GM18909 (cell line): ENCODE data around the gene AHNAK2.

Experiments used
- ATAC-seq: cut with Tn5 transposase; IDR thresholded peaks from one replicate; pipeline ENCODE4 v1.9.1; 2021; ENCODE audit warnings: mild to moderate bottlenecking; ENCODE audit not compliant: unreplicated experiment, poor library complexity

AHNAK2 gene

GRCh38 chr14:104989236-104989950 lies 11.2 kb upstream of the AHNAK2 start:
- ATAC-seq = no peak

- no peak for ATAC-seq
These were observed 8.5 kb upstream of the AHNAK2 start for GRCh38 chr14:104986487-104987164.

- ATAC-seq = peak; percentile 90
These were observed 7.7 kb upstream of the AHNAK2 start, which contains the start of gene CLBA1 for GRCh38 chr14:104985675-104986486. TSS of gene CLBA1 (plus strand) at chr14:104985788. CDS start at chr14:104986432, 644 bp downstream.

GRCh38 chr14:104984056-104984894 lies 6.1 kb upstream of the AHNAK2 start:
- ATAC-seq = no peak

- ATAC-seq = no peak
These were observed 5.1 kb upstream of the AHNAK2 start for GRCh38 chr14:104983231-104983721.

GRCh38 chr14:104982548-104983230 lies 4.5 kb upstream of the AHNAK2 start:
- ATAC-seq = no peak

GRCh38 chr14:104981699-104982541 lies 3.7 kb upstream of the AHNAK2 start:
- no peak for ATAC-seq

GRCh38 chr14:104980611-104981531 lies 2.7 kb upstream of the AHNAK2 start:
- no peak for ATAC-seq

- ATAC-seq = no peak
These were observed 1.8 kb upstream of the AHNAK2 start for GRCh38 chr14:104979758-104980610.

- no peak for ATAC-seq
These were observed 845 bp upstream of the AHNAK2 start for GRCh38 chr14:104978746-104979691.

- no peak for ATAC-seq
These were observed 1.0 kb downstream of the AHNAK2 start for GRCh38 chr14:104977008-104977680.

GRCh38 chr14:104976198-104977007 lies 1.8 kb downstream of the AHNAK2 start:
- peak; percentile 49 for ATAC-seq

- peak; percentile 4 for ATAC-seq
These were observed 2.5 kb downstream of the AHNAK2 start for GRCh38 chr14:104975481-104976197.
